GM18526 (cell line): ENCODE data around the gene BCAR3.

Experiments
- POLR2A ChIP-seq: IDR thresholded peaks from 3 replicates; pipeline ENCODE4 v1.6.1; 2011; ENCODE audit not compliant: insufficient read length; ENCODE audit errors: extremely low read depth

BCAR3 gene

DNA sequence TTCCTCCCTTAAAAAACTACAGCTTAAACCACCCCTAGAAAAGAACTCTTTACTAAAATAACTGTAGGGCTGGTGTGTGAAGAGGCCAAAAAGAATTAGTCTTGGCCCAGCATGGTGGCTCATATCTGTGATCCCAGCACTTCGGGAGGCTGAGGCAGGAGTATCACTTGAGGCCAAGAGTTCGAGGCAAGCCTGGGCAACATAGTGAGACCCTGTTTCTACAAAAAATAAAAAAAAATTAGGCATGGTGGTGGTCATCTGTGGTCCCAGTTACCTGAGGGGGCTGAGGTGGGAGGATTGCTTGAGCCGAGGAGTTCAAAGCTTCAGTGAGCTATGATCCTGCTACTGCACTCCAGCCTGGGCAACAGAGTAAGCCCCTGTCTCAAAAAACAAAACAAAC, 44.9 kb downstream of the BCAR3 start:
- no peak for TF ChIP-seq POLR2A

DNA sequence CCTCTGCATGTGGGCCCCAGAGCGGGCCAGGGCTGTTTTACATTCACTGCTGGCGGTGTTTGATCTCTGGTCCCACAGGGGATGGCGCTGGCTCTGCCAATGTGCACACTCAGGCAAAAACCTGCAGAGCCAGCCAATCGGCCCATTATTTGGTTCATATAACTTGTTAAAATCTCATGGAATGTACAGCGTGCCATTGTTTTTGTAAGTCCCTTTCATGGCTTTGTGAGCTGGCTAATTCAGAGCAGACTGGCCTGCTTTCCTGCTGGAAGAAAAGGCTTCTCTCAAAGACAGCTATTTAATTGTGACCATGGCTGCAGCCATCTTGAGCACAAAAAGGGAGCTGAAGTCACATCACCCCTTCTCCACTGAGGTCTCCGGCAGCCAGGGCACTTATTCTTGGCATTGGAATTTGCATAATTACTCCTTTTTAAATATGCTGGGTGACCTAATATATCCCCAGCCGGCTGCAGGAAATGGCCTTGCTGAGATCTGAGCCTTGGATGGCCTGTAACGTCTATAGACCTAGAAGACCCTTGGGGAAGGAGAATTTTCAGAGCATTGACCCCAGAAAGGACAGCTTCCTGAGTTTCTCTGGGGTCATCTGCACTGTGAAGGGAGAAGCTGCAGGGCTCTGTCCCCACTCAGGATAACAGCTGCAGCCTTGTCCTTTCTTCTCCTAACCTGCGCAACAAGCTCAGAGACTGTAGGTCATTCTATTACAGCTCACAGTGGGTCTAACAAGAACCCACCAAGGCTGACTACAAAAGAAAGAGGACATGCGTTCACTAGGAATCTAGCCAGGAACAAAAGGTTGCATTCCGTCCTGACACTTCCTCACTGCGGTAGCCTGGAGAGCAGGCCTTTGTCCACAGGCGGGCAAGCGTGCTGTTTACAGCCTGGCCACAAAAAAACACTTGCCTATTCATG, 45.8 kb downstream of the BCAR3 start:
- TF ChIP-seq POLR2A: no peak

DNA sequence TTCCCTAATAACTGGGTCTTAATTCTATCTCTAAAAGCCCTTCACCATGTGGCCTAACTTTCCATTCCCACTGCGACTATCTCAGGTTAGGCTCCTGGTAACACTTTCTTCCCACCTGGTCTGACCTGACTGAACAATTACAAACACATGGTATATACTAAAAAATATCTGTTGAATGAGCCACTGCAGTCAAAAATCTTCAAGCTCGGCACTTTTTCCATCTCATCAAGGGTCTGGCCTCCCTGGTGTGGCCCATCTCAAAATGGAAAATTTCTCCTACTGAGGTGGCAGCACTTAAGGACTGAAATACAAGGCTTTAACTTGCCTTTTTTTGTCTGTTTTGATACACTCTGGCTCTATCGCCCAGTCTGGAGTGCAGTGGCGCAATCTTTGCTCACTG, 48.3 kb downstream of the BCAR3 start:
- TF ChIP-seq POLR2A: no peak

DNA sequence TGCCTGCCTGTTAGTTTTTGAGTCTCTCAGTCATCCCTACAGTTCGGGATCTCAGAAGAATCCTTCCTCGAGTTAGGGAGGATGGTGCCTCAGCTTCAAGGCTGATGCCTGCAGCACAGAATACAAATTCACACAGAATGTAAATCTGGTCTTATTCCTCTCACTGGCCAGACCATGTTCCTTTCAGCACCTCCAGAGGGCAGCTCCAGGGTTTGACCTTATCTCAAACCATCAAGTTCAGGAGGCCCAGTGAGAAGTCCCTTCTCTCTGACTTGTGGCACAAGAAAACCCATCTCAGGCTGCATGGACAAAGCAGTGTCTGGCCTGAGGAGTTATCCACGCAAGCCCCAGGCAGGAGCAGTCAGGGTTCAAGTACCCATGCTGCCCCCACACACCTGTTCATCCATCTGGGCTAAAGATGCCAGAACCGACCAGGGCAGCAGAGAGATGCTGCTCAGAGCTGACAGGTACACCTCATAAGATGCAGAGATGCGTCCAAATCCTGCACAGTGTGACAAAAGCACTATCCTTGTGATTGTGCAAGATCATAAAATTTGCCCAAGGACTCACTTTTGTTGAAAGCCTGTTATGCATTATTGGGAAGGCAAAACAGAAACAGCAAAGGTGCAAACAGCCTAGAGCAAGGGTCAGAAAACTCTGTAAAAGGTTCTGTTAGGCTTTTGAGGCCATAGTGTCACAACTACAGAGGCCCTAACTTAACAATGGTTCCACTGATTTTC, 49.8 kb downstream of the BCAR3 start:
- no peak for TF ChIP-seq POLR2A

DNA sequence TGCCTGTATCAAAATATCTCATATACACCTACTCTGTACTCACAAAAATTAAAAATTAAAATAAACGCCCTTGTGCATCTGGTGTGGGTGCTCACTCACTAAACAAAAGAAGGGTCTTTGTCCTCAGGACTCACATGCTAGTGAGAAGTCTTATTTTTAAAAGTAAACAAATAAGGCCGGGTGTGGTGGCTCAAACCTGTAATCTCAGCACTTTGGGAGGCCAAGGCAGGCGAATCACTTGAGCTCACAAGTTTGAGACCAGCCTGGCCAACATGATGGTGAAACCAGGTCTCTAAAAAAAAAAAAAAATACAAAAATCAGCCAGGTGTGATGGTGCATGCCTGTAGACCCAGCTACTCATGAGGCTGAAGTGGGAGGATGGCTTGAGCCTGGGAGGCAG, 51.5 kb downstream of the BCAR3 start:
- TF ChIP-seq POLR2A: no peak

DNA sequence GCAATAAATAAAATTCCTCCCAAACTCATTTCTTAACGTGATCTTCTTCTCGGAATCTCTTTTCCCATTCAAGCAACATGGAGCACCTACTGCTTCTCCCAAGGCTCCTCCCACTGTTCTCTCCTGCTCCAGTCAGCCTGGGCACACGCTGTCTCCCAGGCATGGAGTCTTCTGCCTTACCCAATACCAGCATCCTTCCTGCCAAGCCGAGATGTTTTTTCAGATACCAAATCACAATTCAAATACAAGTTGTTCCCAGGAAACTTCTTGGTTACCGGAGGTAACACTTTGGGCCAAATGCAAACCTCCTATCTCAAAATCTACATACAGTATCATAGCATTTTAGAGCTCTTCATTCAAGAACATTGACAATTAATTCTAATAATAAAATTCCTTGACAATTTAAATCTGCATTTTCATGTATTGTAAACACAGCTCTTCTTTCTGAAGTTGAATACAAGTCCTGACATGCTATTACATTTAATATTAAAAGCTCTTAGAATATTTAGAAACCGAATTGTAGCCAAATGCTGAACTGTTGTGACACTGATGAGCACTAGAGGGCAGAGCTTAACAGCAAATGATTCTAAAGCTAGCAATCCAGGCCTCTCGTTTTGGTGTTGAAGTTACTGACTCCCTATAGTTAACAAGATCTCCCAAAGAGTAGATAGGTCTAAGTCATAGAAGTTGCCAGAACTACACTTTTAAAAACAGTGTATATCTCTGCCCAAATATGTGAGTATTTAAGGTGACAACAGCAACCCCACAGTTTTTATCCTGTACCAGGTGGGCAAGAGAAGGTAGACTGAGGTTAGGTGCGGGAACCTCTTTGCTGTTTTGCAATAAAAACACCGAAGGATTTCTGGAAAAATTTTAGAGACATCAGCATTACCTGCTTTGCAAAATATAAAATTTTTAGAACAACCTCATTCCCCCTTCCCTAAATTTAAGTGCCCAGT, 52.3 kb downstream of the BCAR3 start:
- TF ChIP-seq POLR2A: no peak

DNA sequence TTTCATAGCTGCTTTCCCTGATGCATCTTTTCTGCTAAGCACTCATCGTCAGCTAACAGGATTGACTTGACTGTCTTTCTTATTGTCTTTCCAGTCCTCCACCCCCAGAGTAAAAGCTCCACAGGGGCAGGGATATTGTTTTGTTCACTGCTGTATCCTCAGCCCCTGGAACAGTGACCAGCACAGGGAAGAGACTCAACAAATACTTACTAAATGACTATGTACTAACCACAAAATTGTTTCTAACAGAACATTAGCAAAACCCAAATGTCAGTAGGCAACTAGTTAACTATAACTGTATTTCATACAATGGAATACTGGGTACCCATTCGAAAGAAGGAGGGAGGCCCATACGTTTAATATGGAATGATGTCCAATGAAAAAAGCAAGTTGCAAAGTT, 53.0 kb downstream of the BCAR3 start:
- no peak for TF ChIP-seq POLR2A

DNA sequence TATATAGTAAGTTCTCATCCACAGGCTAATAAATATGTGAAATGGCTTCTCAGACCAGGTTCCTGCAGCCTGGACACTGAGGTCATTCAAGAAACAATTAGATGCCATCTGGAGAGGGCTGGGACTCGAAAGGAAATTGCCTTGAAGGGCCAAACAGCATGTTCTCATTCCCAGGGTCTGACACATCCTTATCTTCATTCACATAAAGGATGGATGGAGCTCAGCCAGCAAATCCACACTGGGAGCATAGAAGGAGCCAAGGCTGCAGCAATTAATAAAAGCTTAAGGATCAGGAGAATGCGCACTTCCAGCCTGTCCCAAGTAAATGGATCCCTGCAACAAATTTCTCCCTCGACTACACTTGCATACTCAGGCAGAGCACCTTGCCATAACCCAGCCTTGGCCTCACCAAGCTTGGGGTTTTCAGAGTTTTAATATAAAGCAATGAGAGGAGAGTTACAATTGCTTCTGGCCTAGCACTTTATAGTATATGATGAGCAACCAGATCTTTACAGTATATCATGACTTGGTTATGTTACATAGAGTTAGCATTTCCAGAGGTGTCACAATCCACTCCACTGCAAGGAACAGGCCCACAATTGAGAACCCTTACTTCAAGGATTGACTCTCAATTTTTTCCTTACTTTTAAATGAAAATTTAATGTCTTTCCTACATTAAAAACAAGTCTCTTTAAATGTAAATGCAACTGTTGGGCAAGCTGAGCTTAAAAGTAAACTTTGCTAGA, 55.9 kb downstream of the BCAR3 start:
- TF ChIP-seq POLR2A: no peak

DNA sequence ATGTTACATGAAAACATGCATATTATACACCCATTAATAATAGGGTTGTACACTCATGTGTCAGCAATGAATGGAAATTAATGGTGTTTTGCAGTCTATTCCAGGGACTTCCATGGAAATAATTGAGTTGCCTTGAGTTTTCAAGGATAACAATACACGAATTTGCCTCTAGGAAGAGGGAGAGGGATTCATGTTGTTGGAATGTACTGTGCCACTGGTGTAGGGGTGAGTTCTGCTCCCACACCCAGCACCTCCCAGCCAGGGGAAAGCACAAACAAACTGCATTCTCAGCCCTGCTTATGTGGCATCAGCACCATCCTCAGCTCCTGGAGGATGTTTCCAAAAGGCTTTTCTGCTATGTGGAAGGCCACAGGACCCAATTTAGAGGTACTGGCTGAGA, 57.8 kb downstream of the BCAR3 start:
- TF ChIP-seq POLR2A: no peak

DNA sequence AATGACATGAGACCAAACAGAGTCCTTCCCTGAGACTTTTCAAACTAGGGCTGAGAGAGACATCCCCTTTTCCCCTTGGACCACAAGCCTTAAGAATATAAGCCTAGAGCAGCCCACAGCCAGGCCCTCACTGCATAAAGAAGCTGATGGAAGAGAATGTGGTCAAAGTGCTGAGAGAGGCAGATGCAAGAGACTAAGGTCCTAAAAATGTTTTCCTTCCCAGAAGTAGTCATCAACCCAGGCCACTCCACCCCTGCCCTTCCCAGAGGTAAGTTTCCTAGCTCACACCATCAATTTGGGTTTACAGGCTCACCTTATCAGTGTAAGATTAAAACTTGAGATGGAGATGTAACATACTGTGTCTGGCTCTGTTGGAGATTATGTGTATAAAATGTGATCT, 58.2 kb downstream of the BCAR3 start:
- TF ChIP-seq POLR2A: no peak

DNA sequence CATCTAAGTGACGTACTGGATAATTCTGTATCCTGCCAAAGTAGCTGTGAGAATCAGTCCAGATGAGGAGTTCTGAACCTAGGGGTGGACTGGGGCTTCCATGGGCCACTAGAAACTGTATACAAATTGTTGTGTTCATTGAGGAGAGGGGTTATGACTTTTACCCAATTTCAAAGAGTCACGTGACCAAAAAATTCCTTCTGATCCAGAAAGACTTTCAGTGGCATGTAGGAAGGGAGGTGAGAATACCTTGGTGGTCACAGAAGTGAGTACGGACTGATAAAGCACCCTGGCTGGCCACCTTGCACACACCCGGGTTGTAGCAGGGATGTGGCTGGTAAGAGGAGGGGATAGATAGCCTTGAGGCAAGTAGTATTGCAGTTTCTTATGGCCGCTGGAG, 60.4 kb downstream of the BCAR3 start:
- TF ChIP-seq POLR2A: no peak

DNA sequence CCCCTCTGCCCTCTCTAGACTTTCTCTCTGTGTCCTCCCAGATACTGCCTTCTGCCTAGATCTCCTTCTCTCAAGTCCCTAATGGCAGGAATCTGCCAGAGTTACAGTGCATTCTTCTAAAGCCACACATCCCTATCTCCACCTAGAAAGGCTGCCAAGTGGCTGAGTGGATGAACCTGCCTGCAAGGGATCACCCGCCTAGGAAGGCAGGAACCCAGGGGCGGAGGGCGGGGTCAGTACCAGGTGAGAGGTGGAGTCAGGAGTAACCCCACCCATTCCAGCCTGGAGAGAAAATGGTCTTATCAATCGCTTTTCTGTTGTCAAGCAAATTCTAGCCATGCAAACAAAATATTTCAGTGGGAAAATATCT, 60.8 kb downstream of the BCAR3 start:
- no peak for TF ChIP-seq POLR2A

DNA sequence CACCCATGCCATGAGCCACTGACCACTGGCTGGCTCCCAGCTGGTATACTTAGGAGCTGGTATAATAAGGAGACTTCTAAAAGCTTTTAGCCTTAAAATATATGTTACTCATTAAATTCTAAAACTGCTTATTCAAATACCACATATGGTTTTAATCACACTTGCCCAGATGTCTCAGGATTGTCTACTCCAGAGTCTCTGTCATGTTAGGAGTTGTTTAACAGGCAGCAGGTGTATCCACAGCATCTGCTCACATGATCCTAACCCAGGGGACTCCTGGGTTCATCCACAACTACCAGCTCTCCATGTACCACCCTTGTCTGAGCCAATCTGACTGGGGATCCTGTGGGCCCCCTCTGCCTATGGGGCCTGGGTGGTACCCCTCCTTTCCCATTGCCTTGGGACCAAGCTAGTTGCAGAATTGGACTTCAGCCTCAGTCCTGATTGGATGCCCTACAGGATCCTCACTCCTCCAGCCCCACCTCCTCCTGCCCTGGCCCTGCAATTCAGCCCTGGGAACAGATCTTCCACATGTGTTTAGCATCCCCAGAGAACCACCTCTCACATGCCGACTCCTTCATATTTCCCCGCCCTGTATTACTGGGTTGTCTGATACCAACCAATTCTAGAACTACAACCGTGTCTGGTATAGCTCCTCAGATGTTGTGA, 61.3 kb downstream of the BCAR3 start:
- no peak for TF ChIP-seq POLR2A

DNA sequence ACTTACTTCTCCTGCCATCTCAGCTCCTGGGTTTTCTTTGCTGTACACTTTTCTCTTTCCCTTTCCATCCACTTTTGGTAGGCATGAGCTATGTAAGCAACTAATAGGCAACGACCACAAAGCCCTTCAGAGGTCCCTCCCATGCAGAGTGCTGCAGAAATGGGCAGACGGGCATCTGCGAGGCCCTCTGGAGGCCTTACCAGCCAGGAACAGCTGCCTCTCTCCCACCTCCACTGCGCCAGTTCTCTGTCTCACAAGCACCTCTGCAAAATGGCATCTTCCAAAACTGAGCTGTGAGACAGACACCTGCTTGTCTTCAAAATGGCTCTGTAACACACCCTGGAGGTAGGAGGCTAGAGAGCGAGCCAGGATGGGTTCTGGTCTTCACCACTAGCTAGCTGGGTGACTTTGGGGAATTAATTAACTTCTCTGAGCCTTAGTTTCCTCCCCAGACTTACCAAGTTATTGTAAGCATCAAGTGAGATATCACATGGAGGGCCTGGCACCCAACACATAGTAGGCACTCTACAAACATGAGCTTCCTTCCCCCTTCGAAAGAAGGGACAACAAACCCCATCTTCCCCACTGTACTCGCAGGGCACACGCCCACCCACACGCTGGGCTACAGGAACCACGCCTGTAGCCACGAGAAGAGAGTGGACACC, 62.0 kb downstream of the BCAR3 start:
- TF ChIP-seq POLR2A: no peak
